Measurements from ENCODE around the gene CAMTA1. TPM values are rescaled to one million over a fixed set of nuclear protein-coding genes. Genes with fewer than 3 reads are reported as not detected.

Gene CAMTA1
- total RNA-seq, 1 experiment from 2014 or later, result 82.2 TPM

DNA sequence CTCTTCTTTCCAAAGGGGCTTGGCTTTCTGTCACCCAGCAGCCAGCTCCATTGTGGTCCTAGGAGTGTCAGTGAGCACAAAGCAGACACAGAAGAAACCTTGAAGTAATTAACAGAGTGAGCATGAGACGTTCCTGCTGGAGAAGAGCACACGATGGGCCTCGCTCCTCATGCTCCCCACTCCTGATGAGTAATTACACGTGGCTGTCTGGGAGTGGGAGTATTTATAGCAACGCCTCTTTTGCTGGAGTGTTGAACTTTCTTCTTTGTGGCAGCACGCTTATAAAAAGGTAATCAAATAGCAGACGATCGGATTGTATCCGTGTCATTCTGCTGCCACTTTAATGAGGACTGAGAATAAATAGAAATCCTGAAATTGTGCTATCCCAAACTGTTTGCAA is 185.8 kb downstream of the CAMTA1 start:
- TF ChIP-seq TCF7L2 (IDR thresholded peaks at IDR 0.05; ENCODE audit: low read depth, low read length) (no peak), SIN3A (IDR thresholded peaks at IDR 0.05; ENCODE audit: borderline replicate concordance, insufficient read depth, low read depth, low read length) (no peak)
- ChIA-PET CTCF (no interaction called here), POLR2A (no interaction called here)
- no peaks in the 10 kb centered on the region for H3K9me3 ChIP-seq (ENCODE audit: control insufficient read depth, insufficient read depth, low read depth, low read length)
- DNase-seq (ENCODE audit: low read depth, low spot score) (no peak), ATAC-seq (no peak)
- in situ Hi-C loops (cut with HindIII; ENCODE audit: low pct_unique_long_range_greater_than_20kb, low sequenced_read_pairs), result no loop called here
- intact Hi-C loops (cut with micrococcal nuclease; ENCODE audit: unreplicated experiment), result no loop called here
- no peak overlapping the region for H3K27ac ChIP-seq (ENCODE audit: low read length)
- no peaks in the 10 kb centered on the region for H3K27me3 ChIP-seq (ENCODE audit: control insufficient read depth, insufficient read depth, low read length)
- no TSS peak for BruUV-seq (replicated peaks)
- no peaks in the 10 kb centered on the region for H3K36me3 ChIP-seq (ENCODE audit: control insufficient read depth, insufficient read depth, low read length)
- H3K4me1 ChIP-seq (ENCODE audit: control insufficient read depth, insufficient read depth, low read length), result peaks cover 3% of the 10 kb centered on the region; the same call in 1 of the 2 replicates
- no peak overlapping the region for H3K4me3 ChIP-seq (ENCODE audit: low read depth in 2 of 2, low read length in 2 of 2)

GRCh38 chr1:6971699-6972098 is 186.4 kb downstream of the CAMTA1 start:
- Histone ChIP-seq H3K36me3 (ENCODE audit: control insufficient read depth, insufficient read depth, low read length) (no peaks in the 10 kb centered on the region), H3K27ac (ENCODE audit: low read length) (no peak overlapping the region), H3K9me3 (ENCODE audit: control insufficient read depth, insufficient read depth, low read depth, low read length) (no peaks in the 10 kb centered on the region), H3K4me3 (ENCODE audit: low read depth in 2 of 2, low read length in 2 of 2) (no peak overlapping the region), H3K27me3 (ENCODE audit: control insufficient read depth, insufficient read depth, low read length) (no peaks in the 10 kb centered on the region), H3K4me1 (ENCODE audit: control insufficient read depth, insufficient read depth, low read length) (peaks cover 3% of the 10 kb centered on the region; the same call in 1 of the 2 replicates)
- TF ChIP-seq, protein P1, sequence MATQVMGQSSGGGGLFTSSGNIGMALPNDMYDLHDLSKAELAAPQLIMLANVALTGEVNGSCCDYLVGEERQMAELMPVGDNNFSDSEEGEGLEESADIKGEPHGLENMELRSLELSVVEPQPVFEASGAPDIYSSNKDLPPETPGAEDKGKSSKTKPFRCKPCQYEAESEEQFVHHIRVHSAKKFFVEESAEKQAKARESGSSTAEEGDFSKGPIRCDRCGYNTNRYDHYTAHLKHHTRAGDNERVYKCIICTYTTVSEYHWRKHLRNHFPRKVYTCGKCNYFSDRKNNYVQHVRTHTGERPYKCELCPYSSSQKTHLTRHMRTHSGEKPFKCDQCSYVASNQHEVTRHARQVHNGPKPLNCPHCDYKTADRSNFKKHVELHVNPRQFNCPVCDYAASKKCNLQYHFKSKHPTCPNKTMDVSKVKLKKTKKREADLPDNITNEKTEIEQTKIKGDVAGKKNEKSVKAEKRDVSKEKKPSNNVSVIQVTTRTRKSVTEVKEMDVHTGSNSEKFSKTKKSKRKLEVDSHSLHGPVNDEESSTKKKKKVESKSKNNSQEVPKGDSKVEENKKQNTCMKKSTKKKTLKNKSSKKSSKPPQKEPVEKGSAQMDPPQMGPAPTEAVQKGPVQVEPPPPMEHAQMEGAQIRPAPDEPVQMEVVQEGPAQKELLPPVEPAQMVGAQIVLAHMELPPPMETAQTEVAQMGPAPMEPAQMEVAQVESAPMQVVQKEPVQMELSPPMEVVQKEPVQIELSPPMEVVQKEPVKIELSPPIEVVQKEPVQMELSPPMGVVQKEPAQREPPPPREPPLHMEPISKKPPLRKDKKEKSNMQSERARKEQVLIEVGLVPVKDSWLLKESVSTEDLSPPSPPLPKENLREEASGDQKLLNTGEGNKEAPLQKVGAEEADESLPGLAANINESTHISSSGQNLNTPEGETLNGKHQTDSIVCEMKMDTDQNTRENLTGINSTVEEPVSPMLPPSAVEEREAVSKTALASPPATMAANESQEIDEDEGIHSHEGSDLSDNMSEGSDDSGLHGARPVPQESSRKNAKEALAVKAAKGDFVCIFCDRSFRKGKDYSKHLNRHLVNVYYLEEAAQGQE (IDR thresholded peaks at IDR 0.05; ENCODE audit: insufficient read depth in 1 of 2, low read depth in 2 of 2, low read length in 1 of 2), result no peak
- TF ChIP-seq POLR2AphosphoS5 (IDR thresholded peaks at IDR 0.05; ENCODE audit: low read depth, low read length), result no peak
- TF ChIP-seq, protein P2, sequence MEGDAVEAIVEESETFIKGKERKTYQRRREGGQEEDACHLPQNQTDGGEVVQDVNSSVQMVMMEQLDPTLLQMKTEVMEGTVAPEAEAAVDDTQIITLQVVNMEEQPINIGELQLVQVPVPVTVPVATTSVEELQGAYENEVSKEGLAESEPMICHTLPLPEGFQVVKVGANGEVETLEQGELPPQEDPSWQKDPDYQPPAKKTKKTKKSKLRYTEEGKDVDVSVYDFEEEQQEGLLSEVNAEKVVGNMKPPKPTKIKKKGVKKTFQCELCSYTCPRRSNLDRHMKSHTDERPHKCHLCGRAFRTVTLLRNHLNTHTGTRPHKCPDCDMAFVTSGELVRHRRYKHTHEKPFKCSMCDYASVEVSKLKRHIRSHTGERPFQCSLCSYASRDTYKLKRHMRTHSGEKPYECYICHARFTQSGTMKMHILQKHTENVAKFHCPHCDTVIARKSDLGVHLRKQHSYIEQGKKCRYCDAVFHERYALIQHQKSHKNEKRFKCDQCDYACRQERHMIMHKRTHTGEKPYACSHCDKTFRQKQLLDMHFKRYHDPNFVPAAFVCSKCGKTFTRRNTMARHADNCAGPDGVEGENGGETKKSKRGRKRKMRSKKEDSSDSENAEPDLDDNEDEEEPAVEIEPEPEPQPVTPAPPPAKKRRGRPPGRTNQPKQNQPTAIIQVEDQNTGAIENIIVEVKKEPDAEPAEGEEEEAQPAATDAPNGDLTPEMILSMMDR (IDR thresholded peaks at IDR 0.05), result no peak
- TF ChIP-seq SIN3A (IDR thresholded peaks at IDR 0.05; ENCODE audit: borderline replicate concordance, insufficient read depth, low read depth, low read length), result no peak
- TF ChIP-seq TCF7L2 (IDR thresholded peaks at IDR 0.05; ENCODE audit: low read depth, low read length), result no peak
- CTCF ChIA-PET, result no interaction called here
- POLR2A ChIA-PET, result no interaction called here
- in situ Hi-C loops (cut with HindIII; ENCODE audit: low pct_unique_long_range_greater_than_20kb, low sequenced_read_pairs) (no loop called here), intact Hi-C loops (cut with micrococcal nuclease; ENCODE audit: unreplicated experiment) (no loop called here)
- BruUV-seq (replicated peaks), result no TSS peak
- no peak for DNase-seq (ENCODE audit: low read depth, low spot score)
- ATAC-seq, result no peak

DNA sequence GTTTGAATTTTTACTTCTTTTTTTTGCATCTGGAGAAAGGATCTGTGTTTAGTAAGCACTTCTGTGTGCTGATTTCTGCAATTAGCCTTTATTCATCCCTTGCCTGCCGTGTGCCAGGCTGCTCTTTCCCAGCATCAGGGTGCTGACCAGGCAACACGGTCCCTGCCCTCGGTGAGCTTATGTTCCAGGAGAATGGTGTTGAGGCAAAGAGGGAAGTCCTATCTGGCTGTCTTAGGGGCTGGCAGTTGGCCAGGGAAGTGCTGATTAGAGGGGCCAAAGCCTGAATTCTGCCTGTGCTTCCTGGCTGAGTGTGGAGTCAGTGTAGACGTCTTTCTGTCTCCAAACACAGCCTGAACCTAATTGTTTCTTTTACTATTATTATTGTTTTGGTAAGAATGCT is 187.1 kb downstream of the CAMTA1 start:
- ChIA-PET CTCF (no interaction called here), POLR2A (no interaction called here)
- ATAC-seq (no peak), DNase-seq (ENCODE audit: low read depth, low spot score) (no peak)
- in situ Hi-C loops (cut with HindIII; ENCODE audit: low pct_unique_long_range_greater_than_20kb, low sequenced_read_pairs) (no loop called here), intact Hi-C loops (cut with micrococcal nuclease; ENCODE audit: unreplicated experiment) (no loop called here)
- no peaks in the 10 kb centered on the region for H3K9me3 ChIP-seq (ENCODE audit: control insufficient read depth, insufficient read depth, low read depth, low read length)
- H3K4me1 ChIP-seq (ENCODE audit: control insufficient read depth, insufficient read depth, low read length), result peaks cover 1% of the 10 kb centered on the region; the same call in 1 of the 2 replicates
- no peak overlapping the region for H3K4me3 ChIP-seq (ENCODE audit: low read depth in 2 of 2, low read length in 2 of 2)
- no peaks in the 10 kb centered on the region for H3K36me3 ChIP-seq (ENCODE audit: control insufficient read depth, insufficient read depth, low read length)
- no peaks in the 10 kb centered on the region for H3K27me3 ChIP-seq (ENCODE audit: control insufficient read depth, insufficient read depth, low read length)
- TF ChIP-seq, protein P1 (IDR thresholded peaks at IDR 0.05; ENCODE audit: insufficient read depth in 1 of 2, low read depth in 2 of 2, low read length in 1 of 2), result no peak
- TF ChIP-seq SIN3A (IDR thresholded peaks at IDR 0.05; ENCODE audit: borderline replicate concordance, insufficient read depth, low read depth, low read length) (no peak), POLR2AphosphoS5 (IDR thresholded peaks at IDR 0.05; ENCODE audit: low read depth, low read length) (no peak)
- no peak overlapping the region for H3K27ac ChIP-seq (ENCODE audit: low read length)
- BruUV-seq (replicated peaks), result no TSS peak
